ENCODE results near the gene SCAPER.

DNA sequence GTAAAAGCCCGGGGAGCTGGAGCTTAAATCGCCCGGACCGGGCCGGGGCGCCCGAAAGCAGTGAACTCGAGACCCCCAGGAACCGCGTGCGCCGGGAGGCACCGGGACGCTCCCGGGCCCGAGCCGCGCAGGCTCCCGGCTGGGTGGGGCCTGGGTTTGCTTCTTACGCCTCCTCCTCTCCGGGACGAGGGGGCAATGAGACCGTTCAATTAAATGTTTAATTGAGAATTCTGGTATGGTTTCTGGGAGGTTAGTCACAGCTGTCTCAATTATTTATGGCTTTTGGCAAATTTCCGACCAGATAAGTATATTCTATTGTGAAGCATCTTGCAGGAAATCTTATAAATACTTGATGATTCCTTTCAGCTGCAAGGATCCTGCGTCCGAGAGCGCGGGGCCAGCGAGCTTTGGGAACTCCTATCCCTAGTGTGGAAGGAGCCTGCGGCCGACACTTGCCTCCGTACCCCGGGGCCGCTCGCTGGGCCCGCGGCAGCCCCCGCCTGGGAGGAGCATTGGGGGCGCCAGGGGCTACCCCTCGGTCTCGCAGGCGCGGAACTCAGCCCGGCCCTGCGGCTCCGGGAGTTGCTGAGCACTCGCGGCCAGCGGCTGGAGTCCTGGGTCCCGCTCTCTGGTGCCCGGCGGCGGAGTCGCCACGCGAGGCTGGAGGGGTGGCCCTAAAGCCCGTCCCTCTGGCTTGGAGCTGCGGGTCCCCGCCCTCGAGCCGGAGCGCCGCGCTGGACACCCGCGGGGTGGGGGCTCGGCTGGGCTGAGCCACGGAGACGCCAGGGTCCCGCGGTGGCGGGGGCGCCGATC, 558.3 kb downstream of the SCAPER start:
- TF ChIP-seq FOXP2 (optimal IDR thresholded peaks at IDR 0.05; ENCODE audit: borderline replicate concordance, extremely low read depth, extremely low read length, insufficient read depth) (no peak), POLR2AphosphoS5 (IDR thresholded peaks at IDR 0.05; ENCODE audit: low read depth, low read length) (no peak), SIN3A (IDR thresholded peaks at IDR 0.05; ENCODE audit: borderline replicate concordance, insufficient read depth, low read length) (no peak), TAF1 (IDR thresholded peaks at IDR 0.05; ENCODE audit: borderline replicate concordance, insufficient read depth, low read length) (no peak)
- TF ChIP-seq, protein P1, sequence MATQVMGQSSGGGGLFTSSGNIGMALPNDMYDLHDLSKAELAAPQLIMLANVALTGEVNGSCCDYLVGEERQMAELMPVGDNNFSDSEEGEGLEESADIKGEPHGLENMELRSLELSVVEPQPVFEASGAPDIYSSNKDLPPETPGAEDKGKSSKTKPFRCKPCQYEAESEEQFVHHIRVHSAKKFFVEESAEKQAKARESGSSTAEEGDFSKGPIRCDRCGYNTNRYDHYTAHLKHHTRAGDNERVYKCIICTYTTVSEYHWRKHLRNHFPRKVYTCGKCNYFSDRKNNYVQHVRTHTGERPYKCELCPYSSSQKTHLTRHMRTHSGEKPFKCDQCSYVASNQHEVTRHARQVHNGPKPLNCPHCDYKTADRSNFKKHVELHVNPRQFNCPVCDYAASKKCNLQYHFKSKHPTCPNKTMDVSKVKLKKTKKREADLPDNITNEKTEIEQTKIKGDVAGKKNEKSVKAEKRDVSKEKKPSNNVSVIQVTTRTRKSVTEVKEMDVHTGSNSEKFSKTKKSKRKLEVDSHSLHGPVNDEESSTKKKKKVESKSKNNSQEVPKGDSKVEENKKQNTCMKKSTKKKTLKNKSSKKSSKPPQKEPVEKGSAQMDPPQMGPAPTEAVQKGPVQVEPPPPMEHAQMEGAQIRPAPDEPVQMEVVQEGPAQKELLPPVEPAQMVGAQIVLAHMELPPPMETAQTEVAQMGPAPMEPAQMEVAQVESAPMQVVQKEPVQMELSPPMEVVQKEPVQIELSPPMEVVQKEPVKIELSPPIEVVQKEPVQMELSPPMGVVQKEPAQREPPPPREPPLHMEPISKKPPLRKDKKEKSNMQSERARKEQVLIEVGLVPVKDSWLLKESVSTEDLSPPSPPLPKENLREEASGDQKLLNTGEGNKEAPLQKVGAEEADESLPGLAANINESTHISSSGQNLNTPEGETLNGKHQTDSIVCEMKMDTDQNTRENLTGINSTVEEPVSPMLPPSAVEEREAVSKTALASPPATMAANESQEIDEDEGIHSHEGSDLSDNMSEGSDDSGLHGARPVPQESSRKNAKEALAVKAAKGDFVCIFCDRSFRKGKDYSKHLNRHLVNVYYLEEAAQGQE (IDR thresholded peaks at IDR 0.05; ENCODE audit: insufficient read depth in 1 of 2, low read depth in 2 of 2, low read length in 2 of 2): no peak

All from PFSK-1 (cell line).